ENCODE measurements around the gene ORMDL1. TPM values are rescaled to one million over a fixed set of nuclear protein-coding genes. Genes with fewer than 3 reads are reported as not detected.
A peak's percentile ranks its signal among the peaks of the same experiment; 100 is the strongest.

Gene ORMDL1
- total and polyA plus RNA-seq, 2 of the 13 experiments (the other 11 are each of a cell fraction or from before 2014, with no cell fraction given), result 67.5 to 160 TPM

DNA sequence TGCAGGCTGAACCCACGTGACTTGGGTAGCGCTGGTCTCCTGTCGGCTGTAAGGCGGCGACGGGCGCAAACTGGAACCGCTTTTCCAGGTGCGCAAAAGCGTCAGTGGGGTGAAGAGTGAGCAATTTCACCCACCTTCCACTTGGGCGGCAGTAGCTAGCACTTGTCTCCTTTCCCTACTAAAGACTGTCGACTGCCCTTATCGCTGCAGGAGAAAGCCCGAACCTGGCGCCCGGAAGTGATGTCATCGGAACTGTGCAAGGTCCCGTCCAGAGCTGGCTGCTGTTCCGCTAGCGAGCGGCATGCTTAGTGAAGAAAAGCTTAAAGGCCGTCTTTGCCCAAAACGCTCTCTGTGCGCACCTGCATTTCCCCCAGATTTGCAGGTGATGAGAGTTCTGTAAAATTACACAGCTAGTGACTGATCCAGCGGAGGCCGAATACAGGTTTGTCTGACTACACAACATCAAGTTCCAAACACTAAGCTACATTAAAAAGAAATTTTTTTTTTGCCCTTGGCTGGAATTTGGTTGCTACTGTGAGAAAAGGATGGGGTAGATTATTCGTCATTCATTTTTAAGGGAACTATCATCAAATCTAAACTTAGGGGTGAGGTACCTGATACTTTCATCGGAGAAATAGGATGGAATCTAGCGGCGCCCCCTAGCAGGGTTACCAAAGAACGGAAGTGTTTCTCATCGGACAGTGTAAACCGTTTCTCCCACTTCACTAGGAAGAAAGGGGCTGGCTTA is 21.4 kb downstream of the ORMDL1 start, which contains the start of gene OSGEPL1 (continued):
- TF ChIP-seq ARHGAP35 (CRISPR knock-in tag; IDR thresholded peaks at IDR 0.05; ENCODE audit: borderline replicate concordance), result 0 out of 2 replicates have a peak, but pooled peaks have one; percentile 6
- TF ChIP-seq TBX2 (CRISPR knock-in tag; IDR thresholded peaks at IDR 0.05; ENCODE audit: borderline replicate concordance), result peak; percentile 91
- TF ChIP-seq ZNF253 (CRISPR knock-in tag; IDR thresholded peaks at IDR 0.05; ENCODE audit: borderline replicate concordance), result no peak
- no peak for TF ChIP-seq SRF (IDR thresholded peaks at IDR 0.05; ENCODE audit: low read depth, low read length)
- TF ChIP-seq ERF (CRISPR knock-in tag; IDR thresholded peaks at IDR 0.05), result peak; percentile 85
- TF ChIP-seq XRCC5 (optimal IDR thresholded peaks at IDR 0.05; ENCODE audit: low read length), result peak; percentile 90
- no peak for TF ChIP-seq ZNF180 (CRISPR knock-in tag; IDR thresholded peaks at IDR 0.05; ENCODE audit: borderline replicate concordance, low read depth)
- peak; percentile 73 for TF ChIP-seq ELF1 (CRISPR knock-in tag; IDR thresholded peaks at IDR 0.05)
- TF ChIP-seq FOSL1 (CRISPR knock-in tag; IDR thresholded peaks at IDR 0.05; ENCODE audit: borderline replicate concordance), result no peak
- no peak for TF ChIP-seq MAF1 (CRISPR knock-in tag; IDR thresholded peaks at IDR 0.05; ENCODE audit: borderline replicate concordance)
- TF ChIP-seq GTF2F1 (IDR thresholded peaks at IDR 0.05; ENCODE audit: low read length), result no peak
- peak; percentile 38; the same call in 1 of the 2 replicates for TF ChIP-seq ZNF333 (CRISPR knock-in tag; IDR thresholded peaks at IDR 0.05; ENCODE audit: borderline replicate concordance)
- no peak for TF ChIP-seq SNRNP70 (IDR thresholded peaks at IDR 0.05; ENCODE audit: low read depth, low read length)
- TF ChIP-seq, protein P1, sequence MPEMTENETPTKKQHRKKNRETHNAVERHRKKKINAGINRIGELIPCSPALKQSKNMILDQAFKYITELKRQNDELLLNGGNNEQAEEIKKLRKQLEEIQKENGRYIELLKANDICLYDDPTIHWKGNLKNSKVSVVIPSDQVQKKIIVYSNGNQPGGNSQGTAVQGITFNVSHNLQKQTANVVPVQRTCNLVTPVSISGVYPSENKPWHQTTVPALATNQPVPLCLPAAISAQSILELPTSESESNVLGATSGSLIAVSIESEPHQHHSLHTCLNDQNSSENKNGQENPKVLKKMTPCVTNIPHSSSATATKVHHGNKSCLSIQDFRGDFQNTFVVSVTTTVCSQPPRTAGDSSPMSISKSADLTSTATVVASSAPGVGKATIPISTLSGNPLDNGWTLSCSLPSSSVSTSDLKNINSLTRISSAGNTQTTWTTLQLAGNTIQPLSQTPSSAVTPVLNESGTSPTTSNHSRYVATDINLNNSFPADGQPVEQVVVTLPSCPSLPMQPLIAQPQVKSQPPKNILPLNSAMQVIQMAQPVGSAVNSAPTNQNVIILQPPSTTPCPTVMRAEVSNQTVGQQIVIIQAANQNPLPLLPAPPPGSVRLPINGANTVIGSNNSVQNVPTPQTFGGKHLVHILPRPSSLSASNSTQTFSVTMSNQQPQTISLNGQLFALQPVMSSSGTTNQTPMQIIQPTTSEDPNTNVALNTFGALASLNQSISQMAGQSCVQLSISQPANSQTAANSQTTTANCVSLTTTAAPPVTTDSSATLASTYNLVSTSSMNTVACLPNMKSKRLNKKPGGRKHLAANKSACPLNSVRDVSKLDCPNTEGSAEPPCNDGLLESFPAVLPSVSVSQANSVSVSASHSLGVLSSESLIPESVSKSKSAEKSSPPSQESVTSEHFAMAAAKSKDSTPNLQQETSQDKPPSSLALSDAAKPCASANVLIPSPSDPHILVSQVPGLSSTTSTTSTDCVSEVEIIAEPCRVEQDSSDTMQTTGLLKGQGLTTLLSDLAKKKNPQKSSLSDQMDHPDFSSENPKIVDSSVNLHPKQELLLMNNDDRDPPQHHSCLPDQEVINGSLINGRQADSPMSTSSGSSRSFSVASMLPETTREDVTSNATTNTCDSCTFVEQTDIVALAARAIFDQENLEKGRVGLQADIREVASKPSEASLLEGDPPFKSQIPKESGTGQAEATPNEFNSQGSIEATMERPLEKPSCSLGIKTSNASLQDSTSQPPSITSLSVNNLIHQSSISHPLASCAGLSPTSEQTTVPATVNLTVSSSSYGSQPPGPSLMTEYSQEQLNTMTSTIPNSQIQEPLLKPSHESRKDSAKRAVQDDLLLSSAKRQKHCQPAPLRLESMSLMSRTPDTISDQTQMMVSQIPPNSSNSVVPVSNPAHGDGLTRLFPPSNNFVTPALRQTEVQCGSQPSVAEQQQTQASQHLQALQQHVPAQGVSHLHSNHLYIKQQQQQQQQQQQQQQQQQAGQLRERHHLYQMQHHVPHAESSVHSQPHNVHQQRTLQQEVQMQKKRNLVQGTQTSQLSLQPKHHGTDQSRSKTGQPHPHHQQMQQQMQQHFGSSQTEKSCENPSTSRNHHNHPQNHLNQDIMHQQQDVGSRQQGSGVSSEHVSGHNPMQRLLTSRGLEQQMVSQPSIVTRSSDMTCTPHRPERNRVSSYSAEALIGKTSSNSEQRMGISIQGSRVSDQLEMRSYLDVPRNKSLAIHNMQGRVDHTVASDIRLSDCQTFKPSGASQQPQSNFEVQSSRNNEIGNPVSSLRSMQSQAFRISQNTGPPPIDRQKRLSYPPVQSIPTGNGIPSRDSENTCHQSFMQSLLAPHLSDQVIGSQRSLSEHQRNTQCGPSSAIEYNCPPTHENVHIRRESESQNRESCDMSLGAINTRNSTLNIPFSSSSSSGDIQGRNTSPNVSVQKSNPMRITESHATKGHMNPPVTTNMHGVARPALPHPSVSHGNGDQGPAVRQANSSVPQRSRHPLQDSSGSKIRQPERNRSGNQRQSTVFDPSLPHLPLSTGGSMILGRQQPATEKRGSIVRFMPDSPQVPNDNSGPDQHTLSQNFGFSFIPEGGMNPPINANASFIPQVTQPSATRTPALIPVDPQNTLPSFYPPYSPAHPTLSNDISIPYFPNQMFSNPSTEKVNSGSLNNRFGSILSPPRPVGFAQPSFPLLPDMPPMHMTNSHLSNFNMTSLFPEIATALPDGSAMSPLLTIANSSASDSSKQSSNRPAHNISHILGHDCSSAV (CRISPR knock-in tag; IDR thresholded peaks at IDR 0.05; ENCODE audit: borderline replicate concordance), result no peak
- no peak for TF ChIP-seq RFX1 (IDR thresholded peaks at IDR 0.05)
- TF ChIP-seq RXRB (CRISPR knock-in tag; IDR thresholded peaks at IDR 0.05; ENCODE audit: borderline replicate concordance), result no peak; the same call in 1 of the 2 replicates
- TF ChIP-seq KAT8 (CRISPR knock-in tag; IDR thresholded peaks at IDR 0.05), result peak; percentile 95
- TF ChIP-seq HOXA3 (CRISPR knock-in tag; IDR thresholded peaks at IDR 0.05), result peak; percentile 93
- TF ChIP-seq ZNF878 (CRISPR knock-in tag; IDR thresholded peaks at IDR 0.05), result no peak; the same call in 1 of the 2 replicates
- no peak for TF ChIP-seq TRIM24 (CRISPR knock-in tag; IDR thresholded peaks at IDR 0.05)
- TF ChIP-seq, protein P2, sequence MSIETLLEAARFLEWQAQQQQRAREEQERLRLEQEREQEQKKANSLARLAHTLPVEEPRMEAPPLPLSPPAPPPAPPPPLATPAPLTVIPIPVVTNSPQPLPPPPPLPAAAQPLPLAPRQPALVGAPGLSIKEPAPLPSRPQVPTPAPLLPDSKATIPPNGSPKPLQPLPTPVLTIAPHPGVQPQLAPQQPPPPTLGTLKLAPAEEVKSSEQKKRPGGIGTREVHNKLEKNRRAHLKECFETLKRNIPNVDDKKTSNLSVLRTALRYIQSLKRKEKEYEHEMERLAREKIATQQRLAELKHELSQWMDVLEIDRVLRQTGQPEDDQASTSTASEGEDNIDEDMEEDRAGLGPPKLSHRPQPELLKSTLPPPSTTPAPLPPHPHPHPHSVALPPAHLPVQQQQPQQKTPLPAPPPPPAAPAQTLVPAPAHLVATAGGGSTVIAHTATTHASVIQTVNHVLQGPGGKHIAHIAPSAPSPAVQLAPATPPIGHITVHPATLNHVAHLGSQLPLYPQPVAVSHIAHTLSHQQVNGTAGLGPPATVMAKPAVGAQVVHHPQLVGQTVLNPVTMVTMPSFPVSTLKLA (IDR thresholded peaks at IDR 0.05), result 0 out of 2 replicates have a peak, but pooled peaks have one; percentile 22
